Kidney (tissue), 14 donors: ENCODE results near the gene EPHA1. TPM values are rescaled to one million over a fixed set of nuclear protein-coding genes. Genes with fewer than 3 reads are reported as not detected.

Experiments
- DNase-seq, 5 donors: peaks; one replicate each; pipeline ENCODE4 v3.0.0-alpha.2; 2013 to 2020
- FAIRE-seq: peaks from 2 replicates; lab custom pipeline; 2012; peaks lifted over from hg19 to GRCh38; lab: Jason Lieb, UNC
- H3K27ac ChIP-seq, 2 donors: one replicate each; pipeline ENCODE4 v1.7.0; 2013; ENCODE audit warnings: low read depth in 2 of 2, low read length in 2 of 2, inconsistent platforms in 1 of 2
- H3K27me3 ChIP-seq: one replicate; pipeline ENCODE4 v1.7.1; 2013; ENCODE audit warnings: low read length, inconsistent platforms; ENCODE audit not compliant: control insufficient read depth, insufficient read depth
- H3K36me3 ChIP-seq, 3 donors: one replicate each; pipeline versions ENCODE4 v1.7.0 to v1.7.1; 2013; ENCODE audit warnings: low read length in 3 of 3, control low read depth in 1 of 3, inconsistent platforms in 1 of 3; ENCODE audit not compliant: insufficient read depth in 3 of 3, control insufficient read depth in 2 of 3
- H3K4me1 ChIP-seq, 3 donors: one replicate each; pipeline versions ENCODE4 v1.7.0 to v1.7.1; 2013; ENCODE audit warnings: low read length in 3 of 3, inconsistent platforms in 1 of 3, low read depth in 1 of 3; ENCODE audit not compliant: control insufficient read depth in 2 of 3, insufficient read depth in 2 of 3
- H3K4me3 ChIP-seq, 3 donors: one replicate each; pipeline versions ENCODE4 v1.7.0 to v1.8.1; 2013; ENCODE audit warnings: low read length in 3 of 3, control low read depth in 1 of 3, inconsistent platforms in 1 of 3
- H3K9ac ChIP-seq, 3 donors: one replicate each; pipeline versions ENCODE4 v1.7.0 to v1.7.1; 2013; ENCODE audit warnings: low read length in 3 of 3, control low read depth in 1 of 3, inconsistent platforms in 1 of 3
- H3K9me3 ChIP-seq, 3 donors: one replicate each; pipeline versions ENCODE4 v1.7.0 to v1.7.1; 2013; ENCODE audit warnings: low read length in 3 of 3, control low read depth in 1 of 3, inconsistent platforms in 1 of 3; ENCODE audit not compliant: control insufficient read depth in 2 of 3, insufficient read depth in 1 of 3
- intact Hi-C: fragments of 100-400 bp; cut with DNase I; formaldehyde crosslinking; loops from one replicate; pipeline ENCODE4 v1.11.1; 2022
- polyA plus RNA-seq: library from polyadenylated mRNA; stranded (reverse); fragments of 350-450 nt; fragmentation: Illumina TruSeq; extraction: RNeasy Lipid Tissue Mini Kit (QIAGEN cat#74804); gene quantifications from one replicate; pipeline ENCODE4 v1.2.3, GENCODE V29; 2014; ENCODE audit warnings: low read depth, low replicate concordance; ENCODE audit not compliant: insufficient read depth
- total RNA-seq: library from RNA; stranded (reverse); fragmentation: NEBNext Ultra II Directional; extraction: Animal tissue kit (Norgen Biotek cat#: 25700); gene quantifications from one replicate; pipeline ENCODE4 v1.2.1, GENCODE V29; 2021
- TF ChIP-seq, protein P1 (sequence below): IDR thresholded peaks from 3 replicates; pipeline ENCODE4 v1.5.1; 2012; ENCODE audit warnings: mild to moderate bottlenecking, moderate library complexity, borderline replicate concordance; ENCODE audit not compliant: insufficient read depth; ENCODE audit errors: extremely low read depth
- donor health status: control.
- donor health status: control.
- donor health status: control.
- donor health status: control.
- donor health status: control.
- donor health status: DM: yes; HTN: yes; CAD: no.
- donor health status: Normal renal cell carcinoma (clear cell type).

The EPHA1 gene
- total and polyA plus RNA-seq, 2 donors from 2014 or later = 6.9 to 22.3 TPM

DNA sequence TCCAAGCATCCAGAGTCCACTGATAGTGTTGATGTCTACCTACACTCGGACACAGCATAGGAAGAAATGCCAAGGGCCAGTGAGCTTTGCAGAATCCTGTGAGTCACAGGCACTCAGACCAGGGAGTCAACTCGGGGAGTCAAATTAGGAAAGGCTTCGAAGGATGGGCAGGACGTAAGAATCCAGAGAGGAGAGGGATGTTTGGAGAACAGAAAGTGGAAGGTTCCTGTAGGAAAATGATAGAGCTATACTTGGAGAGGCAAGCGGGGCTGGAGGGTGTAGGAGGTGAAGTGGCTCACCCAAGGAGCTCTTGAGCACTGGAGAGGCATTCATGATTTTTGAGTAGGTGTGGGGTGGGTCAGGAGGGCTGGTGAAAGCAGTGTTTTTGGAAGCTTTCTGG, 24.5 kb downstream of the EPHA1 start:
- intact Hi-C loops = no loop called here
- peak in 1 of 5 donors; percentile 18 for DNase-seq
- no peak overlapping the region for H3K4me3 ChIP-seq
- no peak for FAIRE-seq
- TF ChIP-seq, protein P1, sequence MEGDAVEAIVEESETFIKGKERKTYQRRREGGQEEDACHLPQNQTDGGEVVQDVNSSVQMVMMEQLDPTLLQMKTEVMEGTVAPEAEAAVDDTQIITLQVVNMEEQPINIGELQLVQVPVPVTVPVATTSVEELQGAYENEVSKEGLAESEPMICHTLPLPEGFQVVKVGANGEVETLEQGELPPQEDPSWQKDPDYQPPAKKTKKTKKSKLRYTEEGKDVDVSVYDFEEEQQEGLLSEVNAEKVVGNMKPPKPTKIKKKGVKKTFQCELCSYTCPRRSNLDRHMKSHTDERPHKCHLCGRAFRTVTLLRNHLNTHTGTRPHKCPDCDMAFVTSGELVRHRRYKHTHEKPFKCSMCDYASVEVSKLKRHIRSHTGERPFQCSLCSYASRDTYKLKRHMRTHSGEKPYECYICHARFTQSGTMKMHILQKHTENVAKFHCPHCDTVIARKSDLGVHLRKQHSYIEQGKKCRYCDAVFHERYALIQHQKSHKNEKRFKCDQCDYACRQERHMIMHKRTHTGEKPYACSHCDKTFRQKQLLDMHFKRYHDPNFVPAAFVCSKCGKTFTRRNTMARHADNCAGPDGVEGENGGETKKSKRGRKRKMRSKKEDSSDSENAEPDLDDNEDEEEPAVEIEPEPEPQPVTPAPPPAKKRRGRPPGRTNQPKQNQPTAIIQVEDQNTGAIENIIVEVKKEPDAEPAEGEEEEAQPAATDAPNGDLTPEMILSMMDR = no peak
- peaks cover 3 to 27% (median 15%) of the 10 kb centered on the region in 3 donors for H3K4me1 ChIP-seq
- H3K27me3 ChIP-seq = no peaks in the 10 kb centered on the region
- no peak overlapping the region for H3K9ac ChIP-seq
- peak overlapping the region in 1 of 2 donors; percentile 14 for H3K27ac ChIP-seq
- no peaks in the 10 kb centered on the region for H3K9me3 ChIP-seq
- peaks cover 0 to 6% (median 0%) of the 10 kb centered on the region in 3 donors for H3K36me3 ChIP-seq

DNA sequence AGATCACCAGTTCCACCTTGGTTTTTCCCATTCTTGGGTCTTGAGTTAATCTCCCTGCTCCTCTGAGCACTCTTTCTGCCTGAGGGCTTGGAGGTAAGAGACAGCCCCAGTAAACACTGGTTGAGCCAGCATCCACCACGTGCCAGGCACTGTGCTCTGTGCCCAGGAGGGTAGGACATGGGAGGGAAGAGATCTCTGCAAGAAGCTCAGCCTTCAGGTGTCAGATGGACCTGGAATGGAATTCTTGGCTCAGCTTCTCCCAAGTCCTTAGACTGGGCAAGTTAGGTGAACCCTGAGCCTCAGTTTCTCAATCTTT, 25.1 kb downstream of the EPHA1 start:
- H3K4me3 ChIP-seq = peak overlapping the region in 1 of 3 donors; percentile 24
- H3K9ac ChIP-seq = no peak overlapping the region
- H3K27ac ChIP-seq = peak overlapping the region in 1 of 2 donors; percentile 48
- intact Hi-C loops = no loop called here
- no peak for FAIRE-seq
- H3K27me3 ChIP-seq = no peaks in the 10 kb centered on the region
- peaks cover 0 to 4% (median 0%) of the 10 kb centered on the region in 3 donors for H3K36me3 ChIP-seq
- TF ChIP-seq, protein P1 = no peak
- peaks cover 3 to 27% (median 15%) of the 10 kb centered on the region in 3 donors for H3K4me1 ChIP-seq
- H3K9me3 ChIP-seq = no peaks in the 10 kb centered on the region
- peak in 1 of 5 donors; percentile 35 for DNase-seq

DNA sequence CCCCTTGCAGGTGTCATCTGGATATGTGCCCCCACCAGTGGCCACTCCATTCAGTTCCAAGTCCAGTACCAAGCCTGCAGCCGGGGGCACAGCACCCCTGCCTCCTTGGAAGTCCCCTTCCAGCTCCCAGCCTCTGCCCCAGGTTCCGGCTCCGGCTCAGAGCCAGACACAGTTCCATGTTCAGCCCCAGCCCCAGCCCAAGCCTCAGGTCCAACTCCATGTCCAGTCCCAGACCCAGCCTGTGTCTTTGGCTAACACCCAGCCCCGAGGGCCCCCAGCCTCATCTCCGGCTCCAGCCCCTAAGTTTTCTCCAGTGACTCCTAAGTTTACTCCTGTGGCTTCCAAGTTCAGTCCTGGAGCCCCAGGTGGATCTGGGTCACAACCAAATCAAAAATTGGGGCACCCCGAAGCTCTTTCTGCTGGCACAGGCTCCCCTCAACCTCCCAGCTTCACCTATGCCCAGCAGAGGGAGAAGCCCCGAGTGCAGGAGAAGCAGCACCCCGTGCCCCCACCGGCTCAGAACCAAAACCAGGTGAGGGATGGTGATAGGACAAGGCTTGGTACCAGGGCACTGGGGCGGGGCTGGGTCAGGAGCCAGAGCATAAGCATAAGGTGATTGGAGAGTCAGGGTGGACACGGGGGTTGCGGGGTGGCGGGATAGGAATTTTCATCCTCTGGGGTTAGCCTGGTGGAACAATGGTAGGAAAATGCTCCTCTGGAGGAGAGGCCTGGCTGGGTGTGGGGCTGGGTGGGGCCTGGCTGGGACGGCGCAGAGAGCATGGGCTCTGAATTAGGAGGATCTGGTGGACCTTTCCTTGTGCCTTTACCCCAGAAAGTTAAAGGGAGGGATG, 25.6 kb downstream of the EPHA1 start:
- TF ChIP-seq, protein P1 = no peak
- DNase-seq (peak in 1 of 5 donors; percentile 75), FAIRE-seq (no peak)
- Histone ChIP-seq H3K4me1 (peaks cover 3 to 27% (median 15%) of the 10 kb centered on the region in 3 donors), H3K4me3 (peak overlapping the region in 2 of 3 donors; percentile 44 to 82), H3K9ac (peak overlapping the region in 1 of 3 donors; percentile 90), H3K36me3 (peaks cover 0 to 4% (median 0%) of the 10 kb centered on the region in 3 donors), H3K27ac (peak overlapping the region in 1 of 2 donors; percentile 80), H3K9me3 (no peaks in the 10 kb centered on the region), H3K27me3 (no peaks in the 10 kb centered on the region)
- intact Hi-C loops = no loop called here
